HG02852 (cell line): ENCODE results near the gene TPRG1.
"Not testable (repeated sequence)": the region's sequence is repeated elsewhere in the genome, so short reads cannot be mapped to it uniquely, and the experiment has no call there.

Experiments used
- ATAC-seq: cut with Tn5 transposase; IDR thresholded peaks from one replicate; pipeline ENCODE4 v1.9.1; 2021; ENCODE audit warnings: mild to moderate bottlenecking, moderate library complexity; ENCODE audit not compliant: unreplicated experiment

Gene TPRG1

DNA sequence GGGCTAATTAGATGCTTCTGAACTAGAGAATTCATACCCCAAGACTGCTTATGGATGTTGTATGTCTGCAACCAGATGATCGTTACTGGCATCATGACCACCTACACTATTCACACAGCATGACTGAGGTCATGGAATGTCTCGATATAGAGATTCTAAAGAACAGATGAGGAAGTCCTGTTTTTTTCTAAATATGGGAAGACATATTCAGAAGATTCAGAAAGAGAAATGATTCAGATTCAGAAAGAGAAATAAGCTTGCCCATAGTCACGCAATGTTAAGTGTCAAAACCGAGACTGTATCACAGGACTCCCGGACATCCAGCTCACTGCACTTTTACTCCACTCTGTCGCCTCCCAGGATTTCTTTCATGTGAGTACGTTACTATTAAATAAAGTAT is 136.2 kb downstream of the TPRG1 start:
- peak; percentile 65 for ATAC-seq

DNA sequence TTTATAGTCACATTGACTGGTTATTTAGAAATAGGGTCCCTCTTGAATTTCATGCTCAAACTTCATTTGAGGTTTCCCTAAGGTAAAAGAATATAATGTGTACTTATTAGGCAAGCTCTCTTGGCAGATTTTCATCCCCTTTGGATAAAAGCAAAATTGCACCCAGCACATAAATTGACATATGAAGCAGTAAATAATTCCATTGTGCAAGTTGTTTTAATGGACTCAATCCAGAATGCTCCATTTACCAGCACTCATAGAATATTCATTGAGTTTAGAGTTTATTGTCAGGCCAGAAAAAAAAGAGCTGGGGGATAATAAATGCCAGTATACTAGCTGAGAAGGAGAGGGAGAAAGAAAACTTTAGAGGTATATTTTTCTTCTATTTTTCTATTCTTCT is 136.8 kb downstream of the TPRG1 start:
- ATAC-seq = no peak

DNA sequence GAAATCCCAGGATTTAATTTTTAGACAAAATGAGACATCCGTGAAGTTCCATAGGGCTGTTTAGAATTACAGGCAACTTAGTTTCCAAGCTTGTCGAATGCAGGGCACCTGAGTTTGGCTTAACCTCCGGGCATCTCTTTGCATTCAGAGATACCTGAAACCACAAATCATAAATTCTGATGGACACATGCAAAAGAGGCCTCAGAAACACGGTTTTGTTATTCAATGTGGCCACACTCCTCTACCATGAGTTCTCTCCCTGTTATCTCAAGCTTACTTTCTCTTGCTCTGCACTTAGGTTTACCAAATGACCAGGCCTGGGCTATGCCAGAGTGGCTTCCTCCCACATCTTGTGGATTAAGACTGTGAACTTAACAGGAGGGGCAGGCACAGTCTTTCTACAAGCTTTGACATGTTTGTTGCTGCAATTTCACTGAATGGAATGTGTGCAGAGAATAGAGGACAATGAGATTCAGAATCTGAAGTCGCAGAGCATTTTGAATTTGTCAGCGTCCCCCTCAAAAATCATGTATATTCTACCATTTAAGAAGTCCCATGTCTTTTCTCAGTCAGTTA is 137.7 kb downstream of the TPRG1 start:
- no peak for ATAC-seq

DNA sequence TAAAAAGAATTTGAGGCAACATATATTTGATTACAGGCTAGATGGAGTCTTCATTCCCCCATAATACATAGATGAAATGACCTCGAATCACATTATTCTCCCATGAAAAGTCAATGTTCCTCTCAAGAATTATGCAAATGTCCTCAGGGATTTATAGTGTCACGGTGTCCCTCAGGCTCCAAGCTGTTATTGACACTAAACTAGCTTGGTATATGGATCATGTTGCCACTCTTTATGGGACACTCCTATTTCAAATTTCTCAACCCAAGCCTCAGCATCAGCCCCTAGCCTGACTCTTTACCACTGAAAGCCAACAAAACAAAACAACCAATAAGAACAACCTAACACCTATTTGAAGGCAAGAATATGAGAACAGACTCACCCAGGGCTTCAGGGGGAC is 139.8 kb downstream of the TPRG1 start:
- ATAC-seq = no peak

DNA sequence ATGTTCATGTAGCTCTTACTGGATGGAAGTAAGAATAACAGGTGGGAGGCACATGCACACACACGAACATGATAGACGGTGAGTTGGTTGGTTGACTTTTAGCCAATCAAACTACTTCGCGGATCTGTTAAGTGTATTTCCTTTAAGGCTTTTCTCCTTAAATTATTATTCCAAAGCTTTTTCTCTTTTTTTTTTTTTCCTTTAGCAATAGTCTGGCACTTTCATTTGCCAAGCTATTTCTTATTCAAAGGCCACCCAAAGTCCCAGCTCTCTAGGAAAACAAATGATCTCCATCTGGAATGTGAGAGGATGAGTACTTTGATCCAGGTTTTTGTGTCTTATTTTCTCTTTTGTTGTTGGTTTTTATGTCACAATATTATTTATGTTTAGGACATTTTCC is 141.1 kb downstream of the TPRG1 start:
- ATAC-seq = no peak

DNA sequence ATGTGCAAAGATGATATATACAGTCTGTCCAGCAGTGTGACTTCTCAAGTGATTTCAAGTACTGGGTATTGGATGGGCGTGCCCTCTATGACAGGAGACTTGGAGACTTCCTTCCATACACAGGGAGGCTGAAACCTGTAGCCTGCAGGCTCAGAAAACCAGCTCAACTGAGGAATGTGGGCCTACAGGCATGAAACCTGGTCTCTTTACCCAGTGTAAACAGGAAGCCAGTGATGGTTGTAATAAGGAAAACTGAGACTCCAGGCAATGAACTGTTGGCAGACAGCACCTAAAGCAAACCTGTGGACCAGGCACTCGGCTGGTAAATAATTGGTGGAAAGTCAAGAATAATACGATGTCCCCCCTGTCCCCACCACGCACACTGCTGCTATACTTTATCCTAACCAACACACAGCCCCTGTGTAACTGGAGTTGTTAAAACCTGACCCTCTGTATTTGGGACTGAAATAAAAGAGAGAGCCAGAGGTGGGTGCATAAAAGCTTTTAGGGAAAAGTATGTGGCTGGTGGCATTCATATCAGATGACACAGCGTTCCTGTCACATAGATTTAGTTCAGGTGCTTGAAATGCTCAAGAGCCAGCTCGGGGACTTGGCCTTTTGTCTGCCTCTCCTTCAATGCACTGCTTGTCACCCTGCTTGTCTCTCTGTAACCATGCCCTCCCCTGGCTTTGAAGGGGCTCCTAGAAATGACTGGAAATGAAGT is 144.7 kb downstream of the TPRG1 start:
- no peak for ATAC-seq

DNA sequence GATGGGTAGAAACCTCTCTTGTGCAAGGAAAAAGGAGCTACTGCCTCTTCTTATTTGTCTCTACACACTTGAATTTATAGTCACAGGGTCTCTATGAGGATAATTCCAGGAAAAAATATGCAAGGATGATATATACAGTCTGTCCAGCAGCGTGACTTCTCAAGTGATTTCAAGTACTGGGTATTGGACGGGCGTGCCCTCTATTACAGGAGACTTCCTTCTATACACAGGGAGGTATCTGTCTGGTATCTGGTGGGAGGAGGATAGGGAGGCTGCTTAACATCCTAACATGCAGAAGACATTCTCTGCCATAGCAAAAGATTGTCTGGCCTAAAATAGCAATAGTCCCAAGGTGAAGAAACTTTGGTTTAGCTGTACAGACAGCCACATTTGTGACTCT is 146.1 kb downstream of the TPRG1 start:
- ATAC-seq = no peak

DNA sequence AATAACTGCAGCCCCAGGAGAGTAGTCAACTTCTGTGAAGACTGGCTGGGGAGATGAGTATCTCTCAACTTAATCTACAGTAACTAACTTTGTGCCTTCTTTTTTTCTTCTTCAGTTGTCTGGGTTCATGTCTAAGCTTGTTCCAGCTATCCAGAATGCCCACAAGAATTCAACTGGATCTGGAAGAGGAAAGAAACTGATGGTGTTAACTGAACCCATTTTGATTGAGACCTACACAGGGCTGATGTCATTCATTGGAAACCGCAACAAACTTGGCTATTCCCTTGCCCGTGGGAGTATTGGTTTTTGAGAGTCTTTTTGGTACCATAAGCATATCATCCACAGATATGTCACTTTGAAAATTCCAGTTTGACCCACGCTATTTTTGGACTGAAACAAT is 148.7 kb downstream of the TPRG1 start:
- ATAC-seq = no peak

DNA sequence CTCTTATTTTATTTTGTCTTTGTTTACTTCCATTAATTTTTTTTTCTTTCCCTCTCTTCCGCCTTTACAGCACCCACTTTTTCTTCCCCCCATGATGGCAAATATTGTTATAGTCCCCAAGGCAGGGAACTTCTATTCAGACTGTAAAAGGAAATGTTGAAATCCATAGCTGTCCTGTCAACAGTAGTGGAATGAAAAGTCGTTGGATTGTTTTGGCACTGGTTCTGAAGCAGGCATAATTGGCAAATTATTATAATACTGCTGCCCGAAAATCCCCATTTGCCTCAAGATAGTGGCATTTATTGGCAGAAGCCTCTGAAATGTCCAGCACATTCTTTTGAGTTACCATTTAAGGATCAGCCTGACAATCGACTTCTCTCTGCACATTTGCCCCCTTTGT is 150.6 kb downstream of the TPRG1 start:
- no peak for ATAC-seq

DNA sequence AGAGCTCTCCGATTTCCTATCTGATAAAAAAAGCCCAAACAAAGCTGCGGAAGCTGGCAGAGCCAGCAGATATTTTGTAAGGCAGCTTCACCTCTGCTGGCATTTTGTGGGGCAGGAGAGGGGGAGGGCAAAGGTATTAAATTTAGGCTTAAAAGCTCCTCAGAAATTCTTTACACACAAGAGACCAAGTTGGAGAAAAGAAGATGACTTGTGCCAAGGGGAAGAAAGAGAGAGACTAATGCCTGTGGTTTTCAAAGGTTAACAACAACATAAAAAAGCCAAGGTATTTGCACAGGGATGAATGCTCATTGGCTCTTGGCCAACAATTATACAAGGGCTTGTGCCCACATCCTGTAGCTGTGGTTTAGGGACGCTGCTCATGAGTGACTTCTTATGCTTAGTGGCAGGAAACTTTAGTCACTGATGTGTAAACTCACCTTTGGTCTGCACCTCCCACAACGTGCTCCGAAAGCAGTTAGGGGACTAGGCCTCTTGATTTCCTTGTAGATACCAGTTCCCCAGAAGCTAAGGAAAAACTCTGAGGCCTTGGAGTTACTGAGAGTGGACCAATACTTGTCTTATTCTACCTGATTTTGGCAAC is 152.9 kb downstream of the TPRG1 start:
- peak; percentile 100 for ATAC-seq

DNA sequence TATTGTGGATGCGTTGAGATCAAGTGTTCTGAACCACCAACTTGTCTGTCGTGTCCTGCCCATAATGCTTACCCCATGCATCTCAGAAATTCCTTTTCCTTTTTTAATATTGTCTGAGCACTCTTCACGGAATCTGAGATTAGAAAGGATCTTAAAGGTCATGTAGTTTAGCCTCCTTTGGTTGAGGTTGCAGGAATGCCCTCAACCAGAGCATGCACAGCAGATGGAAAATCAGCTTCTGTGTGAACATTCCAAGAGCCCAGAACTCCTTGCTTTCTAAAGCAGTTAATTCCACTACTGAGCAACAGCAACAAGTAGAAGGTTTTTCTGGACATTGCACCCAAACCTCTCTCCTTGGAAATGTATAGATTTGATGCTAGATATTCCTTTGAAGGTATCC is 153.7 kb downstream of the TPRG1 start:
- no peak for ATAC-seq

DNA sequence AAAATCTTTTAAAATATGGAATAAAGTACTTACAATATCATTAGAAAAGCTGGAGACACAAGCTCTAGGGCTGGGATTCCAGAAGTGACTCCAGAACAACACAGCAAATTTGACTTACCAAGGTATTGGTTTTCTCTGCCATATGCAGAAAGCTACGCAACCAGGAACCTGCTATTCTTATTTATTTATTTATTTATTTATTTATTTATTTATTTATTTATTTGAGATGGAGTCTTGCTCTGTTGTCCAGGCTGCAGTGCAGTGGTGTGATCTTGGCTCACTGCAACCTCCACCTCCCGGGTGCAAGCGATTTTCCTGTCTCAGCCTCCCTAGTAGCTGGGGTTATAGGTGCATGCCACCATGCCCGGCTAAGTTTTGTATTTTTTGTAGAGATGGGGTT is 157.9 kb downstream of the TPRG1 start:
- ATAC-seq = not testable (repeated sequence)

DNA sequence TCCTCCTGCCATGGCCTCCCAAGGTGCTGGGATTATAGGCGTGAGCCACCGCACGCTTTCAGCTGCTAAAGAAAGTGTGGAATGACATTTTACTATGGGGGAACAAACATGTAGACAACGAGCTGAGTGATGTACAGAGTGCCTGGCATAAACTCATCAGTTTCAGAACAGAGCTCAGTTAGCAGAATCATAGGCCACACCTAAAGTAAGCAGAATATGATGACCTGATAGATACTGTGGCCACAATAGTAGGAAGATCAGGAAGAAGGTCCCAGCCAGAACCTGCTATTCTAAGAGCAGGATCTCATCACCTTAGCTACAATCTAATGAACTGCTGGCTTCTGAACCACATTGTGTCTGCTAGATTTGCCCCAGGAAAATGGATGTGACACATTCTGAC is 158.3 kb downstream of the TPRG1 start:
- no peak for ATAC-seq

DNA sequence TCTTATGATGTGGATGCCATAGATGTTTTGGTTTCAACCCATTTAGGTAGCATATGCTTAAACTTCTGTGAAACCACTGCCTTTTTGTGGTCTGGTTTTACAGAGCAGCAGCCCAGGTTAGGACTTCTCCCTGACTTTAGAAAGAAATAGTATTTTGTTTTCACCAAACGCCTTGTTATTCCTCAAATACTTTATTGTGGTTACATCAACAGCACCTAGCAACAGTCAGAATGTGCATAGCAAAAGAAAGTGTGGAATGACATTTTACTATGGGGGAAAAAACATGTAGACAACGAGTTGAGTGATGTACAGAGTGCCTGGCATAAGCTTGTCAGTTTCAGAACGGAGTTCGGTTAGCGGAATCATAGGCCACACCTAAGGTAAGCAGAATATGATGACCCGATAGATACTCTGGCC is 159.2 kb downstream of the TPRG1 start:
- ATAC-seq = no peak

DNA sequence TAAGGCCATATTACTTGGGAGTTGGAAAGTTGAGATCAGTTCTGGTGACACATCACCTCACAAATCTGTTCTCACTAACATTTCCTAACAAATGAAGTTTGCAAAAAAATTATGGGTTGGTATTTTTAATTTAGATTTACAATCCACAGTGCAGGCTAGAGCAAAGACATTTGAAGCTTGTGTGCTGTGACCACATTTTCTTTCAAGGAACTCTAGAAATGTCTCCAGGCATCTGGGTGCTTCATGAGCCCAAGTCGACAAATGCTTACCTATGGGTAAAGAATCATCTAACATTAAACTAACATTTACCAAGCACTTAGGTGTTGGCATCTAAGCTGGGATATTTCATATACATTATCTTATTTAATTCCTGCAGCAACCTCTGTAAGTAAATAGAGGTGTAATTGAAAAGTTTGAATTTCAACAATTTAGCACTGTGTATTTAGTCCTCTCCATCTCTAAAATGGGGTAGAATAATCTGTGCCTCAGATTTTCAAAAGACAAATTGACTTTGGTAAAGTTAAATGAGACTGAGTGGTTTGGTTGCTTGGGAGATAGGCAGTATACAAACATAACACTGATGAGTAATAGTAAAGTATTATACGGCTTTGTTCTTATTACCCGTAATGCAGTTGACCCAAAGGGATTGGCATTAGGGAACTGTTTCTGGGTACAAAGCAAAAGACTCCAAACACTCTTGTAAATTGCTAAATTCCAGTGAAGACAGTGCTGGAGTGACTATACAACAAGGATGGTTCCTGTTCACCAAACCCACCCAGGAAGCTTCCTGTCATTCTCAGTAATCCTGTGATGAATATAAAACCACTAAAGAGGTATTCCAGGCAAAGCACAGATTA is 162.5 kb downstream of the TPRG1 start:
- no peak for ATAC-seq

DNA sequence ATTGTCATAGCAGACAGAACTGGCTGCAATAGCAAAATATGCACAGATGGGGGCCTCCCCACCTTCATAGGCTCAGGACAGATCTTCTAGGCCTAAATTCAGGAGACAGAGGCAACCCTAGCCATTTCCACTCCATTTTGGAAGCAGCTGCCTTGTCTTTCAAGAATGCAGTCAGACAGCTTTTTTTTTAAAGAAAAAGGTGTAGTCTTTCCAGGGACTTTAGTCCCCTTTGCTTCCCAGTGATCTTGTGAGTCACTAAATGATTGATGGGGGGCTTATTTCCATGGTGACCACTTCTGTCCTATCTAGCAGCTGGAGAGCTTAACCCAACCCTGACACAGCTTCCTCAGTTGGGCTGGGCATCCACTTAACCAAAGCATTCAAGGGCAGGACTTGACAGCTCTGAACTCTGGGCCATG is 165.9 kb downstream of the TPRG1 start:
- no peak for ATAC-seq

DNA sequence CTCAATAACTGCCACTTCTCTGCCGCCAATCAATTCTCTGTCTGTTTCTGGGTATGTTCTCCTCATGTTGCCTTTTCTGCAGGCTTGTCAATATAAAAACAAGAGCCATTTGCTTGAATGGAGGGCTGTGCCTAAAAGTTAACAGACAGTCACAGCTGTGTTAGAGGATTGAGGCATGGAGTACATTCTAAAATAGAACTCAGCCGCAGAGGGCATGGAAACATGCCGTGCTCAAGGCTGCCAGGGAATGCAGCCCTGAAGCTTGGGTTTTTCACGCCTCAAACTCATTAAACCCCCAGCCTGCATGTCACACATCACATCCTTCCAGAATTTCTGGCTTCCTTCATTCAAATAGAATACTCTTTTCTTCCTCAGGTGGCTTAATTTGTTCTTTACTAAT is 166.6 kb downstream of the TPRG1 start:
- ATAC-seq = no peak

DNA sequence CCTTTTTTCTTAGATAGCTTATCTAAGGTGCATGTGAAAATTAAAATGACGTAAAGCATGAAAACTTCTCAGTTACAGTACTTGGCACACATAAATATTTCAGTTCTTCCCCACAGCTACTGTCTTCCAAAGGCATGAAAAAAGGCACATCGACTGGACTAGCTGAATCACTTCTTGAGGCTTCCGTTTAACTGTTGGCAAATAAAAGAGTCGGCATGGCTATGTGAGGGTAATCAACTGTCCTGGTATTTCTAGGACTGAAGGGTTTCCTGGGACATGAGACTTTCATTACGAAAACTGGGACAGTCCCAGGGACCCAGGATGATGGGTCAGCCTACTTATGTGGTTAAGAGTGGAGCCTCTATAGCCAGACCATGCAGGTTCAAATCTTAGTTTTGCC is 168.2 kb downstream of the TPRG1 start:
- no peak for ATAC-seq

DNA sequence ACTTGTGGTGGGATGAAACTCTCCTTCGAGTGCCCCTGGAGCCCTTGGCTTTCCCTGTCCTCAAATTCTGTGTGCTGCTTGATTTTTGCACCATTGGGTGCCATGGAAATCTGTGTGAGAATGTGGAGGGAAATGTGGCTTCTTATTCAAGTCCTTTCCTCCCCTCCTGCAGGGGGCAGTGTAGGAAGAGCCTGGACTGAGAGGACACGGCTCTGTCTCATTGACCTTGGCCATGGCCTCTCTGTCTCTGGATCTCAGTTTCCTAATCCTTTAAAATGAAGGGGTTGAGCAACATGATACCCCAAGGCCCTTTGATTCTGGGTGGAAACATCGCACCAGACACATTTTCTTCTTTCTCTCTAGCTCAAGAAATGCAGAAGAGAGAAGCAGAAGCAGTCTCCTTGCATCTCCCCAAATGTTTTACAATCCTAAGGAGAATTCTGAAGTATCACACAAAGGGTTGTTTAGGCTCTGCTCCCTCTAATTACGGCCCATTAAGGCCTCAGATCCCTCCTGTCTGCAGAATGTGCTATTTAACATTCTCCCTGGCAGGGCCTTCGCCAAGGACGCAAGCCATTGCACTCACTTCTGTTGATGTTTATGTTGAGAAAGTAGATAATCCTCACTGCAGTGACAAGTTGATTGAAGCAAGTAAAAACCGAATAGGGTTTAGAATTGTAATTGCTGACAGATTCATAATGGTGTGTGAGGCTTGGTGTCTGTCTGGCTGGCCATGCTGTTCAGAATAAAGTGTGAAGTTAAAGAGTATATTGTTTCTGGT is 169.1 kb downstream of the TPRG1 start:
- no peak for ATAC-seq

DNA sequence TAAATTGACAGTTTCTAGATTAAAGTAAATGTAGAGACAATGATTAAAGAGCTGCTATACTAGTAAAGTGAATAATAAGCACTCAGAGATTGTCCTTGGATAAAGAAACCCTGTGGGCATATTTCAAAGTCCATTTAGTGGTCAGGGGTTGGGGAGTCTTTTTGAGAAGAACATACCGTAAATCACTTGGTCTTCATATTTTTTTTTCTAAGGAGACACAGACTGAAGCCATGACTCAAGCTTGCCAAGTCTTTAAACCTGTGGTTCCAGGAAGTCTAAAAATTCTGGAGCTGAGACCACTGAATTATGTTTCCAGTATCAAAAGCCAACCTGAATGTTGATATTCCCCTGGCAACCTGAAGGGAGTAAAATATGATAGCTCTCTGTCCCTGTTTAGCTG is 171.0 kb downstream of the TPRG1 start:
- ATAC-seq = no peak

DNA sequence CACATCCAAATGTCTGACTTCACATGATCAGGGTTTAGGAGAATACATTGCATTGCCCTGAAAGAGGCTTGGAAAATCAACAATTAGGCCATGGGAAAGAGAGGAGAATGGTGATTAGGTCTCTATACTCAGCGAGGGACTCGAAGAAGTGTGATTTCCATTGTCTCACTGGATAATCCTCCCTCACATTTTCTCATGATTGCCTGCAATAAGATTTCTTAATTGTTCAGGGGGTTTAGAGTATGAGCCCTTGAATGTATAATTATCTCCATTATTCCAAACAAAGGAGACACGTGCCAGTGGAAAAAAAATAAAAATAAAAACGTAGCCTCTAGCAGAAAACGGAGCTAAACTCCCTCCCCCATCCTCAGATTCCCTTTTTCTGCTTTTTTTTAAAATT is 173.2 kb downstream of the TPRG1 start:
- no peak for ATAC-seq
